ENCODE measurements around the gene ANGPTL5. TPM values are rescaled to one million over a fixed set of nuclear protein-coding genes. Genes with fewer than 3 reads are reported as not detected.

The ANGPTL5 gene
- polyA plus RNA-seq, 1 of the 3 experiments (the other 2 are of a cell fraction): not detected

- WGBS (ENCODE audit: low lambda C conversion rate): 64% methylated on average over 1 of the region's 1 CpG
- DNase-seq: no peak
- CTCF ChIA-PET: no interaction called here
These were observed 33.4 kb upstream of the ANGPTL5 start for GRCh38 chr11:101949680-101950220.

GRCh38 chr11:101945448-101945847 is 29.1 kb upstream of the ANGPTL5 start:
- H3K9ac ChIP-seq: no peak overlapping the region
- H3F3A ChIP-seq (replicated peaks; ENCODE audit: insufficient read depth): no peaks in the 10 kb centered on the region
- H2AFZ ChIP-seq (ENCODE audit: low read depth): no peak overlapping the region
- no peaks in the 10 kb centered on the region for H3K27me3 ChIP-seq (ENCODE audit: insufficient read depth)
- no peaks in the 10 kb centered on the region; a peak in 1 of 4 replicates for H3K4me1 ChIP-seq (ENCODE audit: control insufficient read depth in 1 of 2, insufficient read depth in 2 of 2, low read depth in 1 of 2, low read length in 1 of 2)
- no peak overlapping the region for H3K4me3 ChIP-seq (ENCODE audit: low read depth in 2 of 2, low read length in 1 of 2)
- TF ChIP-seq USF1 (IDR thresholded peaks at IDR 0.05; ENCODE audit: borderline replicate concordance, low read depth) (no peak), SIN3A (IDR thresholded peaks at IDR 0.05; ENCODE audit: borderline replicate concordance, low read depth, low read length) (no peak), RXRA (IDR thresholded peaks at IDR 0.05; ENCODE audit: borderline replicate concordance, low read depth) (no peak), SMC3 (IDR thresholded peaks at IDR 0.05; ENCODE audit: low read depth, low read length) (no peak), TCF12 (IDR thresholded peaks at IDR 0.05) (no peak)
- TF ChIP-seq, protein P1, sequence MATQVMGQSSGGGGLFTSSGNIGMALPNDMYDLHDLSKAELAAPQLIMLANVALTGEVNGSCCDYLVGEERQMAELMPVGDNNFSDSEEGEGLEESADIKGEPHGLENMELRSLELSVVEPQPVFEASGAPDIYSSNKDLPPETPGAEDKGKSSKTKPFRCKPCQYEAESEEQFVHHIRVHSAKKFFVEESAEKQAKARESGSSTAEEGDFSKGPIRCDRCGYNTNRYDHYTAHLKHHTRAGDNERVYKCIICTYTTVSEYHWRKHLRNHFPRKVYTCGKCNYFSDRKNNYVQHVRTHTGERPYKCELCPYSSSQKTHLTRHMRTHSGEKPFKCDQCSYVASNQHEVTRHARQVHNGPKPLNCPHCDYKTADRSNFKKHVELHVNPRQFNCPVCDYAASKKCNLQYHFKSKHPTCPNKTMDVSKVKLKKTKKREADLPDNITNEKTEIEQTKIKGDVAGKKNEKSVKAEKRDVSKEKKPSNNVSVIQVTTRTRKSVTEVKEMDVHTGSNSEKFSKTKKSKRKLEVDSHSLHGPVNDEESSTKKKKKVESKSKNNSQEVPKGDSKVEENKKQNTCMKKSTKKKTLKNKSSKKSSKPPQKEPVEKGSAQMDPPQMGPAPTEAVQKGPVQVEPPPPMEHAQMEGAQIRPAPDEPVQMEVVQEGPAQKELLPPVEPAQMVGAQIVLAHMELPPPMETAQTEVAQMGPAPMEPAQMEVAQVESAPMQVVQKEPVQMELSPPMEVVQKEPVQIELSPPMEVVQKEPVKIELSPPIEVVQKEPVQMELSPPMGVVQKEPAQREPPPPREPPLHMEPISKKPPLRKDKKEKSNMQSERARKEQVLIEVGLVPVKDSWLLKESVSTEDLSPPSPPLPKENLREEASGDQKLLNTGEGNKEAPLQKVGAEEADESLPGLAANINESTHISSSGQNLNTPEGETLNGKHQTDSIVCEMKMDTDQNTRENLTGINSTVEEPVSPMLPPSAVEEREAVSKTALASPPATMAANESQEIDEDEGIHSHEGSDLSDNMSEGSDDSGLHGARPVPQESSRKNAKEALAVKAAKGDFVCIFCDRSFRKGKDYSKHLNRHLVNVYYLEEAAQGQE (IDR thresholded peaks at IDR 0.05; ENCODE audit: low read depth, low read length): no peak
- no peak overlapping the region for H3K4me2 ChIP-seq
- peaks cover 0 to 4% of the 10 kb centered on the region in 2 experiments for H3K36me3 ChIP-seq (replicated peaks in 1 of 2; ENCODE audit: control insufficient read depth in 1 of 2, insufficient read depth in 2 of 2, low read length in 1 of 2)
- 88% methylated on average over 4 of the region's 4 CpGs for WGBS (ENCODE audit: low lambda C conversion rate)
- no peak for DNase-seq
- ChIA-PET POLR2A (no interaction called here), CTCF (interaction anchor here (0.6 to 2.4 kb wide), 6 partner anchors 18 to 516 kb away, joined by 3 to 11 read pairs (median 4); partner anchors contain the start of gene ANGPTL5)
- H3K79me2 ChIP-seq (ENCODE audit: insufficient read depth): no peaks in the 10 kb centered on the region
- H3K27ac ChIP-seq (ENCODE audit: low read depth in 2 of 2, low read length in 1 of 2): no peak overlapping the region
- no peaks in the 10 kb centered on the region; the same call in 1 of the 2 replicates for H3K9me2 ChIP-seq
- H3K9me3 ChIP-seq: no peaks in the 10 kb centered on the region
- H4K20me1 ChIP-seq (ENCODE audit: insufficient read depth): no peaks in the 10 kb centered on the region

More at GRCh38 chr11:101949680-101950220, 33.4 kb upstream of the ANGPTL5 start:
- Histone ChIP-seq H3K4me3 (ENCODE audit: low read depth in 2 of 2, low read length in 1 of 2) (no peak overlapping the region), H3K9ac (no peak overlapping the region), H3K4me2 (no peak overlapping the region), H3F3A (replicated peaks; ENCODE audit: insufficient read depth) (no peaks in the 10 kb centered on the region), H2AFZ (ENCODE audit: low read depth) (no peak overlapping the region), H4K20me1 (ENCODE audit: insufficient read depth) (no peaks in the 10 kb centered on the region), H3K4me1 (ENCODE audit: control insufficient read depth in 1 of 2, insufficient read depth in 2 of 2, low read depth in 1 of 2, low read length in 1 of 2) (no peaks in the 10 kb centered on the region; a peak in 1 of 4 replicates), H3K27ac (ENCODE audit: low read depth in 2 of 2, low read length in 1 of 2) (no peak overlapping the region), H3K27me3 (ENCODE audit: insufficient read depth) (no peaks in the 10 kb centered on the region), H3K79me2 (ENCODE audit: insufficient read depth) (no peaks in the 10 kb centered on the region), H3K36me3 (replicated peaks in 1 of 2; ENCODE audit: control insufficient read depth in 1 of 2, insufficient read depth in 2 of 2, low read length in 1 of 2) (peaks cover 0 to 4% of the 10 kb centered on the region in 2 experiments), H3K9me2 (no peaks in the 10 kb centered on the region), H3K9me3 (no peaks in the 10 kb centered on the region)
- TF ChIP-seq NRF1 (IDR thresholded peaks at IDR 0.05; ENCODE audit: low read depth, low read length): no peak
- TF ChIP-seq FOXM1 (IDR thresholded peaks at IDR 0.05; ENCODE audit: low read depth): no peak
- TF ChIP-seq, protein P2, sequence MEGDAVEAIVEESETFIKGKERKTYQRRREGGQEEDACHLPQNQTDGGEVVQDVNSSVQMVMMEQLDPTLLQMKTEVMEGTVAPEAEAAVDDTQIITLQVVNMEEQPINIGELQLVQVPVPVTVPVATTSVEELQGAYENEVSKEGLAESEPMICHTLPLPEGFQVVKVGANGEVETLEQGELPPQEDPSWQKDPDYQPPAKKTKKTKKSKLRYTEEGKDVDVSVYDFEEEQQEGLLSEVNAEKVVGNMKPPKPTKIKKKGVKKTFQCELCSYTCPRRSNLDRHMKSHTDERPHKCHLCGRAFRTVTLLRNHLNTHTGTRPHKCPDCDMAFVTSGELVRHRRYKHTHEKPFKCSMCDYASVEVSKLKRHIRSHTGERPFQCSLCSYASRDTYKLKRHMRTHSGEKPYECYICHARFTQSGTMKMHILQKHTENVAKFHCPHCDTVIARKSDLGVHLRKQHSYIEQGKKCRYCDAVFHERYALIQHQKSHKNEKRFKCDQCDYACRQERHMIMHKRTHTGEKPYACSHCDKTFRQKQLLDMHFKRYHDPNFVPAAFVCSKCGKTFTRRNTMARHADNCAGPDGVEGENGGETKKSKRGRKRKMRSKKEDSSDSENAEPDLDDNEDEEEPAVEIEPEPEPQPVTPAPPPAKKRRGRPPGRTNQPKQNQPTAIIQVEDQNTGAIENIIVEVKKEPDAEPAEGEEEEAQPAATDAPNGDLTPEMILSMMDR (IDR thresholded peaks at IDR 0.05): no peak
- no peak for TF ChIP-seq IRF3 (IDR thresholded peaks at IDR 0.05; ENCODE audit: low read depth, low read length)
- TF ChIP-seq, protein P3, sequence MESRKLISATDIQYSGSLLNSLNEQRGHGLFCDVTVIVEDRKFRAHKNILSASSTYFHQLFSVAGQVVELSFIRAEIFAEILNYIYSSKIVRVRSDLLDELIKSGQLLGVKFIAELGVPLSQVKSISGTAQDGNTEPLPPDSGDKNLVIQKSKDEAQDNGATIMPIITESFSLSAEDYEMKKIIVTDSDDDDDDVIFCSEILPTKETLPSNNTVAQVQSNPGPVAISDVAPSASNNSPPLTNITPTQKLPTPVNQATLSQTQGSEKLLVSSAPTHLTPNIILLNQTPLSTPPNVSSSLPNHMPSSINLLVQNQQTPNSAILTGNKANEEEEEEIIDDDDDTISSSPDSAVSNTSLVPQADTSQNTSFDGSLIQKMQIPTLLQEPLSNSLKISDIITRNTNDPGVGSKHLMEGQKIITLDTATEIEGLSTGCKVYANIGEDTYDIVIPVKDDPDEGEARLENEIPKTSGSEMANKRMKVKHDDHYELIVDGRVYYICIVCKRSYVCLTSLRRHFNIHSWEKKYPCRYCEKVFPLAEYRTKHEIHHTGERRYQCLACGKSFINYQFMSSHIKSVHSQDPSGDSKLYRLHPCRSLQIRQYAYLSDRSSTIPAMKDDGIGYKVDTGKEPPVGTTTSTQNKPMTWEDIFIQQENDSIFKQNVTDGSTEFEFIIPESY (IDR thresholded peaks at IDR 0.05; ENCODE audit: borderline replicate concordance, low read depth): no peak
- POLR2A ChIA-PET: no interaction called here

All from SK-N-SH (cell line).